Measurements from ENCODE around the gene NID1.

DNA sequence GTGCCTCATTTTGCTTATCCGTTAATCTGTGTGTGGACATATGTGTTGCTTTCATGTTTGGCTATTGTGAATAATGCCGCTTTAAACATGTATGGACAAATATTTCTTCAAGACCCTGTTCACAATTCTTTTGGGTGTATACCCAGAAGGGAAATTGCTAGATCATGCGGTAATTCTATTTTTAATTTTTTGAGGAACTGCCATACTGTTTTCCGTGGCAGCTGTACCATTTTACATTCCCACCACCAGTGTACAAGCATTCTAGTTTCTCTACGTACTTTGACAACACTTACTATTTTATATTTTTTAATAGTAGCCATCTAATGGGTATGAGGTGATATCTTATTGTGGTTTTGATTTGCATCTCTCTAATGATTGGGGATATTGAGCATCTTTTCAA lies 7.1 kb upstream of the NID1 start:
- TF ChIP-seq, protein P1, sequence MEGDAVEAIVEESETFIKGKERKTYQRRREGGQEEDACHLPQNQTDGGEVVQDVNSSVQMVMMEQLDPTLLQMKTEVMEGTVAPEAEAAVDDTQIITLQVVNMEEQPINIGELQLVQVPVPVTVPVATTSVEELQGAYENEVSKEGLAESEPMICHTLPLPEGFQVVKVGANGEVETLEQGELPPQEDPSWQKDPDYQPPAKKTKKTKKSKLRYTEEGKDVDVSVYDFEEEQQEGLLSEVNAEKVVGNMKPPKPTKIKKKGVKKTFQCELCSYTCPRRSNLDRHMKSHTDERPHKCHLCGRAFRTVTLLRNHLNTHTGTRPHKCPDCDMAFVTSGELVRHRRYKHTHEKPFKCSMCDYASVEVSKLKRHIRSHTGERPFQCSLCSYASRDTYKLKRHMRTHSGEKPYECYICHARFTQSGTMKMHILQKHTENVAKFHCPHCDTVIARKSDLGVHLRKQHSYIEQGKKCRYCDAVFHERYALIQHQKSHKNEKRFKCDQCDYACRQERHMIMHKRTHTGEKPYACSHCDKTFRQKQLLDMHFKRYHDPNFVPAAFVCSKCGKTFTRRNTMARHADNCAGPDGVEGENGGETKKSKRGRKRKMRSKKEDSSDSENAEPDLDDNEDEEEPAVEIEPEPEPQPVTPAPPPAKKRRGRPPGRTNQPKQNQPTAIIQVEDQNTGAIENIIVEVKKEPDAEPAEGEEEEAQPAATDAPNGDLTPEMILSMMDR (IDR thresholded peaks at IDR 0.05) = no peak
- no peak for TF ChIP-seq POLR2A (IDR thresholded peaks at IDR 0.05)
- TF ChIP-seq POLR2AphosphoS5 (IDR thresholded peaks at IDR 0.05) = no peak
- no peak for TF ChIP-seq EP300 (IDR thresholded peaks at IDR 0.05)

All from upper lobe of left lung (tissue), 4 donors.